Parathyroid adenoma (tissue), 2 donors: Measurements from ENCODE around the gene ACP7.
A peak's percentile ranks its signal among the peaks of the same experiment; 100 is the strongest.

Experiments
- H2AFZ ChIP-seq: fragments of 300-600 bp; sonication (generic); one replicate; pipeline ENCODE4 v1.7.0; 2017; ENCODE audit warnings: antibody characterized with exemption, mild to moderate bottlenecking
- H3K27ac ChIP-seq: fragments of 300-600 bp; sonication (generic); one replicate; pipeline ENCODE4 v1.7.0; 2017
- H3K27me3 ChIP-seq: fragments of 300-600 bp; sonication (generic); one replicate; pipeline ENCODE4 v1.7.0; 2017; ENCODE audit warnings: low read length; ENCODE audit not compliant: control insufficient read depth, insufficient read depth
- H3K36me3 ChIP-seq: fragments of 300-600 bp; sonication (generic); one replicate; pipeline ENCODE4 v1.7.0; 2017; ENCODE audit warnings: low read length; ENCODE audit not compliant: control insufficient read depth, insufficient read depth
- H3K4me1 ChIP-seq: fragments of 300-600 bp; sonication (generic); one replicate; pipeline ENCODE4 v1.7.0; 2017; ENCODE audit warnings: control low read depth
- H3K4me2 ChIP-seq: fragments of 300-600 bp; sonication (generic); one replicate; pipeline ENCODE4 v1.7.0; 2017; ENCODE audit warnings: low read length
- H3K4me3 ChIP-seq: fragments of 300-600 bp; sonication (generic); one replicate; pipeline ENCODE4 v1.7.0; 2017; ENCODE audit warnings: low read depth, low read length
- H3K79me2 ChIP-seq: fragments of 300-600 bp; sonication (generic); one replicate; pipeline ENCODE4 v1.7.0; 2017; ENCODE audit warnings: control low read depth
- H3K9ac ChIP-seq: fragments of 300-600 bp; sonication (generic); one replicate; pipeline ENCODE4 v1.7.0; 2017; ENCODE audit warnings: mild to moderate bottlenecking
- H3K9me3 ChIP-seq: fragments of 300-600 bp; sonication (generic); one replicate; pipeline ENCODE4 v1.7.0; 2017; ENCODE audit warnings: low read length; ENCODE audit not compliant: control insufficient read depth
- TF ChIP-seq, protein P1 (sequence below): fragments of 300-600 bp; sonication (generic); IDR thresholded peaks from one replicate; pipeline ENCODE4 v1.7.0; 2017; ENCODE audit warnings: antibody characterized with exemption, mild to moderate bottlenecking
- donor health status: primary hyperparathyroidism.

The ACP7 gene

DNA sequence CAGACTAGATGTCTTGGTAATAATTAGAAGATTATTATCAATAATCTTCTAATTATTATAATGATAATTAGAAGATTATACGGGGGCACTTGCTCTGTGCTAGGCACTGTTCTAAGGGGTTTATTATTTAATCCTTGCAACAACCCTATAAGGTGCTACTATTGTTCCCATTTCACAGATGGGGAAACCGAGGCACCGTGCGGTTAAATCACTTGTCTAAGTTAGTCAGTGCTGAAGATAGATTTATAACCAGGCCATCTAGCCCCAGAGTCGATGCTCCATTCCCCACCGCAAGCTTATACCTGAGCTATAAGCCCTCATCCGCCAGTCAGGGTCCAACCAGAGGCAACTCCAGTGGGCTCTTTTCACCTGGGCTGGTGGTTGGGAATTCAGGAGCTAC lies 2.0 kb upstream of the ACP7 start:
- Histone ChIP-seq H2AFZ (no peak overlapping the region), H3K4me3 (peak overlapping the region; percentile 77), H3K79me2 (no peaks in the 10 kb centered on the region), H3K9me3 (no peaks in the 10 kb centered on the region), H3K36me3 (no peaks in the 10 kb centered on the region), H3K4me2 (peak overlapping the region; percentile 96), H3K4me1 (peaks cover 11% of the 10 kb centered on the region), H3K27ac (no peak overlapping the region), H3K9ac (no peak overlapping the region), H3K27me3 (no peaks in the 10 kb centered on the region)
- TF ChIP-seq, protein P1, sequence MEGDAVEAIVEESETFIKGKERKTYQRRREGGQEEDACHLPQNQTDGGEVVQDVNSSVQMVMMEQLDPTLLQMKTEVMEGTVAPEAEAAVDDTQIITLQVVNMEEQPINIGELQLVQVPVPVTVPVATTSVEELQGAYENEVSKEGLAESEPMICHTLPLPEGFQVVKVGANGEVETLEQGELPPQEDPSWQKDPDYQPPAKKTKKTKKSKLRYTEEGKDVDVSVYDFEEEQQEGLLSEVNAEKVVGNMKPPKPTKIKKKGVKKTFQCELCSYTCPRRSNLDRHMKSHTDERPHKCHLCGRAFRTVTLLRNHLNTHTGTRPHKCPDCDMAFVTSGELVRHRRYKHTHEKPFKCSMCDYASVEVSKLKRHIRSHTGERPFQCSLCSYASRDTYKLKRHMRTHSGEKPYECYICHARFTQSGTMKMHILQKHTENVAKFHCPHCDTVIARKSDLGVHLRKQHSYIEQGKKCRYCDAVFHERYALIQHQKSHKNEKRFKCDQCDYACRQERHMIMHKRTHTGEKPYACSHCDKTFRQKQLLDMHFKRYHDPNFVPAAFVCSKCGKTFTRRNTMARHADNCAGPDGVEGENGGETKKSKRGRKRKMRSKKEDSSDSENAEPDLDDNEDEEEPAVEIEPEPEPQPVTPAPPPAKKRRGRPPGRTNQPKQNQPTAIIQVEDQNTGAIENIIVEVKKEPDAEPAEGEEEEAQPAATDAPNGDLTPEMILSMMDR = no peak

DNA sequence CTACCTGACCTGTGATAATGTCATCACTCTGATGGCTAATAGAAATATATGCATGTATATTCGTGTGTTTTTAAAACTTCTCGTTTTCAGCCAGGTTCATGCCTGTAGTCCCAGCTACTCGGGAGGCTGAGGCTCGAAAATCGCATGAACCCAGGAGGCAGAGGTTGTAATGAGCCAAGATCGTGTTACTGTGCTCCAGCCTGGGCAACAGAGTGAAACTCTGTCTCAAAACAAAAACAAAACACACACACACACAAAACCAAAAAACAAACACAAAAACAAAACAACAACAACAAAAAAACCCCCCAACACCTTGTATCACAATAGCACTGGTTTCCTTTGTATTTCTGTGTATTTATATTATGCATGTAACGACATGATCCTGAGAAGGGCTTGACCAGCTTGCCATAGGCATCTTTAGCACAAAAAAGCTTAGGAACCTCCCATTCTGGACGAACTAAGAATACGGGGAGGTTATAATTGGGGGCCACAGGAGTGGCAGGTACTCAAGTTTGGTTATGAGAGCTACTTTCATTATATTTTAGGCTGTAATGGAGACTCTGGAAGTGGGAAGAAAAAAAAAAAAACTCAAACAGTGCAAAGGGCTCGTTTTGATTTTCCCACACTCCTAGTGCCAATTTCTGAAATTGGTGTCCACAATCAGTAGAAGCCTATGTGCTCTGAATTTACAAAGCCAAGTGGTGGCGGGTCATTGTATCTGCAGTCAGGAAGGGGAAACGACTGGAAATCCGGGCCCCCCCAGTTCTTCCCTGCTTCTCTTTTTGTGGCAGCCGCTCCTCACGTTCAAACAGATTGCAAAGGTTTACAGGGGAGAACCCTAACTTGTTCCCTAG lies 1.2 kb upstream of the ACP7 start:
- Histone ChIP-seq H3K4me3 (peak overlapping the region; percentile 77), H3K4me1 (peaks cover 11% of the 10 kb centered on the region), H3K36me3 (no peaks in the 10 kb centered on the region), H3K9me3 (no peaks in the 10 kb centered on the region), H3K9ac (no peak overlapping the region), H3K79me2 (no peaks in the 10 kb centered on the region), H2AFZ (peak overlapping the region; percentile 89), H3K27me3 (no peaks in the 10 kb centered on the region), H3K4me2 (peak overlapping the region; percentile 96), H3K27ac (peak overlapping the region; percentile 39)
- TF ChIP-seq, protein P1 = no peak

DNA sequence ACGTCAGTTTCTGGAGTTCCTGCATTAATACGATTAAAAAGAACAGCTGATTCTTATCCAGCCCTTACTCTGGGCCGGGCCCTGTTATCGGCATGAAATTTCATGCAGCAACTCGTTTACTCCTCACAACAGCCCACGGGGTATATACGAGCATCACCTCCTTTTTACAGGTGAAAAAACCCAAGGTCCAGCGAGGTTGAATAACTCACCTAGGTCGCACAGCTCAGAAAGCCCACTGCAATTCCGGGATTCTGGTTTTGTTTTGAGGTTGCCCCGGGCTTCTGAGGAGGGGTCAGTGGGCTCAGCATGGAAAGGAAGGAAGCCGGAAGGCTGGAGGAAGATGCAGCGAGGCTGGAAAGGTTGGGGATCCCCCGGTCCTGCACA lies 577 bp upstream of the ACP7 start:
- no peak overlapping the region for H3K9ac ChIP-seq

DNA sequence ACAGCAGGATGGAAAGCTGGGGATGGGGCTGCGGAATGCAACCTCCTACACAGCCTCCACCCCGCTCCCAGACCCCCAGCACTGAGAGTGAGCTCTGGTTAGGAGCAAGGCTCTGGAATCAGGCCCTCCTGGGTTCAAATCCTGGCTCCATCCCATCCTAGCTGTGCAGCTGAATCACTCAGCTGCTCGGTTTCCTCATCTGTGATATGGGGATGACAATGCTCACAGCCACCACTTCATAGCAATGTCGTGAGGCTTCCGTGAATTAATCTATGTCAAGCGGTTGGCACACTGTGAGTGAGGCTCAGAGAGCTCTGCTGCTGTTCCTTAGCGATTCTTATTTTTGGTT lies 538 bp downstream of the ACP7 start:
- no peak overlapping the region for H3K9ac ChIP-seq
- peaks cover 14% of the 10 kb centered on the region for H3K4me1 ChIP-seq
- peak overlapping the region; percentile 42 for H3K4me3 ChIP-seq
- TF ChIP-seq, protein P1 = no peak
- peak overlapping the region; percentile 85 for H2AFZ ChIP-seq
- H3K27me3 ChIP-seq = no peaks in the 10 kb centered on the region
- H3K36me3 ChIP-seq = no peaks in the 10 kb centered on the region
- H3K9me3 ChIP-seq = no peaks in the 10 kb centered on the region
- H3K27ac ChIP-seq = no peak overlapping the region
- H3K4me2 ChIP-seq = peak overlapping the region; percentile 79
- H3K79me2 ChIP-seq = no peaks in the 10 kb centered on the region

More for the DNA sequence above, 577 bp upstream of the ACP7 start:
- Histone ChIP-seq H3K79me2 (no peaks in the 10 kb centered on the region), H3K9me3 (no peaks in the 10 kb centered on the region), H3K4me2 (peak overlapping the region; percentile 96), H3K4me3 (peak overlapping the region; percentile 77), H2AFZ (peak overlapping the region; percentile 89), H3K4me1 (peaks cover 11% of the 10 kb centered on the region), H3K27me3 (no peaks in the 10 kb centered on the region), H3K27ac (peak overlapping the region; percentile 39), H3K36me3 (no peaks in the 10 kb centered on the region)
- TF ChIP-seq, protein P1 = no peak

DNA sequence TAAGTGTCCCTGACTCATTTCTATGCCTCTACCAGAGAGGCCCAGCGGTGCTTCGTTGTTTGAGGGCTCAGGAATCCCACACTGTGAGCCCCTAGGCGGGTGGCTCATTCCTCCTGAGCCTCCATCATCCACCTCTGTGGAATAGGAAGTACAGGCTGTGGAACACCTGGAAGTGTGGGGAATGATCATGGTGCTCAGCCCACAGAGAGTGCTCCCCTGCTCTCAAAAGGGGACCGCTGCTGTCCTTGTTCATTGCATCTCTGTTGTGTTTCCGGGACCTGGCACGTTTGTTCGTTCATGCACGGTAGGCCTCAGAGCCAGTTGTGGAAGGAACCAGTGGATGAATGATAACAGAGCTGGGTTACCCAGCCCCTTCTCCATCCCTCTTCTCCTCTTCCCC lies 1.2 kb downstream of the ACP7 start:
- no peak overlapping the region for H3K9ac ChIP-seq
- no peaks in the 10 kb centered on the region for H3K79me2 ChIP-seq
- H3K27me3 ChIP-seq = no peaks in the 10 kb centered on the region
- H3K4me1 ChIP-seq = peaks cover 14% of the 10 kb centered on the region
- no peak overlapping the region for H2AFZ ChIP-seq
- H3K4me3 ChIP-seq = no peak overlapping the region
- no peaks in the 10 kb centered on the region for H3K9me3 ChIP-seq
- TF ChIP-seq, protein P1 = no peak
- no peaks in the 10 kb centered on the region for H3K36me3 ChIP-seq
- no peak overlapping the region for H3K27ac ChIP-seq
- no peak overlapping the region for H3K4me2 ChIP-seq
